Endodermal cell (in vitro differentiated cells): ENCODE results near the gene ELL. TPM values are rescaled to one million over a fixed set of nuclear protein-coding genes. Genes with fewer than 3 reads are reported as not detected.

Experiments
- DNase-seq: peaks from one replicate; pipeline ENCODE4 v3.0.0-alpha.2; 2017
- H3K27ac ChIP-seq: 2 replicates; pipeline ENCODE4 v1.5.1; 2013; ENCODE audit warnings: mild to moderate bottlenecking, low read depth, low read length, moderate library complexity
- H3K27me3 ChIP-seq: 2 replicates; pipeline ENCODE4 v1.6.1; 2013; ENCODE audit warnings: mild to moderate bottlenecking, low read length, moderate library complexity; ENCODE audit not compliant: insufficient read depth, control insufficient read depth, poor library complexity, severe bottlenecking
- H3K36me3 ChIP-seq: 2 replicates; pipeline ENCODE4 v1.7.0; 2013; ENCODE audit warnings: mild to moderate bottlenecking, low read length, moderate library complexity; ENCODE audit not compliant: control insufficient read depth, insufficient read depth
- H3K4me1 ChIP-seq: one replicate; pipeline ENCODE4 v1.7.0; 2013; ENCODE audit warnings: low read length; ENCODE audit not compliant: control insufficient read depth, insufficient read depth
- H3K4me3 ChIP-seq: 2 replicates; pipeline ENCODE4 v1.5.1; 2013; ENCODE audit warnings: mild to moderate bottlenecking, low read length, moderate library complexity
- H3K9ac ChIP-seq: 2 replicates; pipeline ENCODE4 v1.6.1; 2013; ENCODE audit warnings: mild to moderate bottlenecking, low read length, moderate library complexity; ENCODE audit not compliant: poor library complexity, severe bottlenecking; ENCODE audit errors: extremely low read depth
- H3K9me3 ChIP-seq: 2 replicates; pipeline ENCODE4 v1.6.1; 2013; ENCODE audit warnings: mild to moderate bottlenecking, low read length, moderate library complexity; ENCODE audit not compliant: control insufficient read depth
- H3K27ac Mint-ChIP-seq: 2 replicates; pipeline ENCODE4 v1.8.0; 2020; ENCODE audit warnings: mixed read lengths
- H3K27me3 Mint-ChIP-seq: 2 replicates; pipeline ENCODE4 v1.8.0; 2021; ENCODE audit warnings: mild to moderate bottlenecking, mixed read lengths; ENCODE audit not compliant: insufficient read depth
- H3K36me3 Mint-ChIP-seq: 2 replicates; pipeline ENCODE4 v1.8.0; 2020; ENCODE audit warnings: low read depth, mixed read lengths
- H3K4me1 Mint-ChIP-seq: 2 replicates; pipeline ENCODE4 v1.8.0; 2020; ENCODE audit warnings: mixed read lengths
- H3K4me3 Mint-ChIP-seq: 2 replicates; pipeline ENCODE4 v1.8.0; 2020; ENCODE audit warnings: mild to moderate bottlenecking, moderate library complexity, mixed read lengths
- H3K9me3 Mint-ChIP-seq: 2 replicates; pipeline ENCODE4 v1.8.0; 2020; ENCODE audit warnings: mild to moderate bottlenecking, mixed read lengths
- CTCF ChIP-seq: fragments of 200-600 bp; sonication (generic); conservative IDR thresholded peaks from 2 replicates; pipeline ENCODE4 v1.5.0; 2021; ENCODE audit warnings: antibody characterized with exemption, mild to moderate bottlenecking
- whole genome bisulfite sequencing, 2 experiments: methylation state at CpG; one replicate each; pipeline versions ENCODE4 v1.1.5 to v1.1.7; 2013; ENCODE audit warnings: missing lambda C conversion rate in 2 of 2, mixed read lengths in 1 of 2; ENCODE audit not compliant: insufficient coverage in 1 of 2, insufficient read length in 1 of 2; 5-methylcytosine and 5-hydroxymethylcytosine counted together
- total RNA-seq, 2 donors: library from RNA; stranded (reverse); fragmentation: NEBNext Ultra II Directional in 1 of 2; extraction: Animal tissue kit (Norgen Biotek cat#: 25700) in 1 of 2; gene quantifications; 2 replicates in 1 of 2; 3 replicates in 1 of 2; pipeline ENCODE4 v1.2.1, GENCODE V29; 2021

ELL gene
- total RNA-seq, 2 donors from 2014 or later: 10.9 to 15.4 TPM

DNA sequence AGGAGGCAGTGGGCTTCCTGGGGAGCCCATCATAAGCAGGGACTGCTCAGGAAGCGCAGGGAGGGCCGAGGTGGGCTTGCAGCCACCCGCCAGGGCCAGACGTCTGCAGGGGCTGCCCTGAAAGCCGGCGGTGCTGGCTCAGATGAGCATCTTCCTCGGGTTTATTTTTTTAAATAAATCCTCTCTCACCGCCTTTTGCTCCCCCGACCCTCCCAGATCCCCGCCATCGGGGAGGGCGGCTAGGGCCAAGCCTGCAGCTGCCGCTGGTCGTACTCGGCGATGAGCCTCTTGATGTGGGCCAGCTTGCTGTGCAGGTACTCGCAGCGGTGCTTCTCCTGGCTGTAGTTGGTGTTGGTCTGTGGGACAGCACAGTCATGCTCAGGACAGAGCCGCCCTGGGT is 77.4 kb downstream of the ELL start:
- Histone ChIP-seq H3K27me3 (no peaks in the 10 kb centered on the region), H3K9me3 (no peaks in the 10 kb centered on the region), H3K4me1 (peaks cover 3% of the 10 kb centered on the region), H3K4me3 (no peak overlapping the region), H3K36me3 (peaks cover 4% of the 10 kb centered on the region), H3K27ac (peak overlapping the region; percentile 49), H3K9ac (no peak overlapping the region)
- Mint-ChIP-seq H3K36me3 (peaks cover 19% of the 10 kb centered on the region), H3K27me3 (no peaks in the 10 kb centered on the region), H3K9me3 (peaks cover 3% of the 10 kb centered on the region), H3K27ac (no peak overlapping the region), H3K4me3 (no peak overlapping the region), H3K4me1 (peaks cover 2% of the 10 kb centered on the region)
- TF ChIP-seq CTCF: no peak
- no peak for DNase-seq
- WGBS, 2 experiments: 92% methylated on average over 11 to 19 of the region's 19 CpGs

- Histone ChIP-seq H3K4me1 (peaks cover 10% of the 10 kb centered on the region), H3K9me3 (no peaks in the 10 kb centered on the region), H3K27ac (peak overlapping the region; percentile 49), H3K4me3 (no peak overlapping the region), H3K9ac (no peak overlapping the region), H3K36me3 (peaks cover 4% of the 10 kb centered on the region), H3K27me3 (no peaks in the 10 kb centered on the region)
- H3K27me3 Mint-ChIP-seq: no peaks in the 10 kb centered on the region
- H3K27ac Mint-ChIP-seq: no peak overlapping the region
- no peak for DNase-seq
- WGBS, 2 experiments: 94 to 99% methylated on average over 10 to 11 of the region's 11 CpGs
- no peak for TF ChIP-seq CTCF
- peaks cover 19% of the 10 kb centered on the region for H3K36me3 Mint-ChIP-seq
- H3K9me3 Mint-ChIP-seq: peaks cover 3% of the 10 kb centered on the region
- no peak overlapping the region for H3K4me3 Mint-ChIP-seq
- H3K4me1 Mint-ChIP-seq: peaks cover 9% of the 10 kb centered on the region
Observed at GRCh38 chr19:18443831-18444230, 78.0 kb downstream of the ELL start.

DNA sequence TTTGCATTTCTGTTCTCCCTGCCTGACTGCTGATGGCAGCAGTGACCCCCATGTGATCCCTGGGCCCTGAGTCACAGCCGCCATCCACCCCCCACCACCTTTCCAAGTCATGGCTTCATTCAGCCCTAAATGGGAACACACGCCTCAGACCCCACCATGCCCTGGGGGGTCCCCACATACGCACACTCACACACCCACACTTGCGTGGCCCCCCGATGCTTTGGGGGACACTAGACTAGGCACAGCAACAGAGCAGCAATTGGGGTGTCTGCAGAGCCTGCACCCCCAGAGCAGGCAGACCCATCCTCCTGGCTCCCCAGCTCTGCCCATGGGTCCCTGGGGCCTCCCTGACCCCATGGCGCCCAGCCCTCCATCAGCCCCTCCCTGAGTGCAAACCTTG is 78.5 kb downstream of the ELL start:
- DNase-seq: no peak
- Histone ChIP-seq H3K4me1 (peaks cover 13% of the 10 kb centered on the region), H3K9me3 (no peaks in the 10 kb centered on the region), H3K36me3 (peaks cover 4% of the 10 kb centered on the region), H3K27ac (no peak overlapping the region), H3K27me3 (no peaks in the 10 kb centered on the region), H3K9ac (no peak overlapping the region), H3K4me3 (no peak overlapping the region)
- WGBS, 2 experiments: 87 to 91% methylated on average over 3 to 6 of the region's 6 CpGs
- Mint-ChIP-seq H3K4me1 (peaks cover 13% of the 10 kb centered on the region), H3K36me3 (peaks cover 18% of the 10 kb centered on the region), H3K4me3 (no peak overlapping the region), H3K27ac (no peak overlapping the region), H3K9me3 (peaks cover 3% of the 10 kb centered on the region), H3K27me3 (no peaks in the 10 kb centered on the region)
- TF ChIP-seq CTCF: no peak
